Fibroblast of the aortic adventitia (primary cell): ENCODE results near the gene LGSN. TPM values are rescaled to one million over a fixed set of nuclear protein-coding genes. Genes with fewer than 3 reads are reported as not detected.
"Not testable (repeated sequence)": the region's sequence is repeated elsewhere in the genome, so short reads cannot be mapped to it uniquely, and the experiment has no call there.

Experiments
- DNase-seq: peaks from one replicate; pipeline ENCODE4 v3.0.0-alpha.2; 2010; ENCODE audit warnings: low read depth
- H3K4me3 ChIP-seq: 2 replicates; pipeline ENCODE4 v1.5.1; 2011; ENCODE audit warnings: low read depth, mild to moderate bottlenecking, control low read depth, low read length, moderate library complexity
- CTCF ChIP-seq: IDR thresholded peaks from 2 replicates; pipeline ENCODE4 v1.5.1; 2011; ENCODE audit warnings: mild to moderate bottlenecking, low read length, control low read depth, inconsistent platforms; ENCODE audit not compliant: insufficient read depth
- total RNA-seq: library from RNA; depleted of rRNA; stranded (reverse); fragments of >200 nt; gene quantifications from 2 replicates; pipeline ENCODE4 v1.2.3, GENCODE V29; 2012; ENCODE audit warnings: low replicate concordance

LGSN gene
- total RNA-seq, 1 donor = not detected

DNA sequence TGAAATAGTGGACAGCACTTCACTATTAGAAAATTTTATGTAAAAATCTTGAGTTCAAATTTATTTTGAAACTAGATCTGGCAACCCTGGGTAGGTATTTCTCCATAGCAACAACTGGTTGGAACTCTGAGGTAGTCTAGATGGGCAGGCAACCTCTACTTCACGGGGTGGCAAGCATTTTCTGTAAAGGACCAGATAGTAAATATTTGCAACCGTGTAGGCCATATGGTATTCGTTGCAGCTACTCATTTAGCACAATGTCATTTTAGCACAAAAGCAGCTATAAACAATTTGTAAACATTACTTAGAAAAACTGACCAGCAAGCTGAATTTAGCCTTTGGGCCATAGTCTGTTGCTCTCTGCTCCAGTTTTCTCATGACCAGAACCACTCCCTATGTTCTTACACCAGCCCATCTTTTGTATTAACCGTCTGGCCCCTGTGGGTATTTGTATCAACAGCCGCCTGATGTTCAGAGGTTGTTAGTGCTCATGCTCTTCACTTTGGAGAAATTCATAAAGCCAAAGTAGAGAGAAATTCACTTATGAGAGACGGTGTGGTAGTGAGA is 29.2 kb downstream of the LGSN start:
- no peak for TF ChIP-seq CTCF
- H3K4me3 ChIP-seq = no peak overlapping the region
- no peak for DNase-seq

GRCh38 chr6:63289269-63289872 is 30.4 kb downstream of the LGSN start:
- DNase-seq = no peak
- no peak for TF ChIP-seq CTCF
- no peak overlapping the region for H3K4me3 ChIP-seq

DNA sequence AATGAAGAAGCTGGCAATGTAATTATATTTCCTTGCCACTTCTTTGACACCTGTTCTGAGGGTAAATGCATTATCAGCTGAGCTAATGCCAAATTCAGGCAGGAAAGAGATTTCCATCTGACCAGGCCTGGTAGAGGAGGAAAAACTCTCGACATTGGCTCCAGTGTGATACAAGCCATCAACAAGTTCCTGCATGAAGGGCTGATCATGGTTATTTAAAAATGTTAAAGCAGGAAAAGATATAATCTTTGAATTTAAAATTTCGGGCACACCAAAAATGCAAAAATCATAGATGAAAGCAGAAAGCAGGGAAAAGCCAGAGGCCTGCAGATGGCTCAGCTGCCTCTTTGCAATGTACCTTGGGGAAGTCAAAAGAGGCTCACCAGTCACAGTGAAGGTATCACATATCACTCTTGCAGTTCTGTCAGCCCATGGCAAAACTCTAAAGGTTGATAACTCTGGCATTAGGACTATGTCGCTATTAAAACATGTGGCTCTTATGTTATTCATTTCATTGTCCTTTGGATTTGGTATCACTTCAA is 39.1 kb downstream of the LGSN start:
- no peak for TF ChIP-seq CTCF
- no peak for DNase-seq
- no peak overlapping the region for H3K4me3 ChIP-seq

- DNase-seq = no peak
- H3K4me3 ChIP-seq = no peak overlapping the region
- no peak for TF ChIP-seq CTCF
Measured at GRCh38 chr6:63278916-63279315, 40.9 kb downstream of the LGSN start.

- DNase-seq = no peak
- TF ChIP-seq CTCF = no peak
- no peak overlapping the region for H3K4me3 ChIP-seq
Measured at GRCh38 chr6:63275953-63276352, 43.8 kb downstream of the LGSN start.

GRCh38 chr6:63274795-63275430 is 44.9 kb downstream of the LGSN start:
- H3K4me3 ChIP-seq, DNase-seq: not testable (repeated sequence)

DNA sequence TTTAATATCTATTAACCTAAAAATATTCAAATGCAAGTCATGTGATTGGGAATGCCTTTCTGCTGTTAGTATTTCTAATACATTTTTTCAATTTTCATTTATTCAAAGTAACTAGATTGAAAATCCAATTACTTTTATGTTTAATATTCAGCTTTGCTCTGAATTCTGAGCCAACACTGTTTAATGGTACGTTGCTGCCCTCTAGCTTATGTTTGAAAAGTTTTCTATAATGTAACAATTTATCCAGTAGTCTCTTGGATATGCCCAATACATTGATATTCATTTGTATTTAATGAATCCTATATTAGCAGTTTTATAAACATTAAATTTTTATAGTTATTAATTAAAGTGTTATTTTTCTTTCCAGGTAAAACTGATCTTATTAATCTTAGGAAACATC is 47.4 kb downstream of the LGSN start:
- TF ChIP-seq CTCF = no peak
- peak; percentile 51 for DNase-seq
- H3K4me3 ChIP-seq = no peak overlapping the region
